H1 (cell line): ENCODE results near the gene MYPN. TPM values are rescaled to one million over a fixed set of nuclear protein-coding genes. Genes with fewer than 3 reads are reported as not detected.

Experiments
- CHD7 ChIP-seq: fragments of 300-600 bp; sonication (generic); IDR thresholded peaks from 2 replicates; pipeline ENCODE4 v1.7.1; 2012; ENCODE audit warnings: low read length, moderate library complexity, mild to moderate bottlenecking, inconsistent platforms; ENCODE audit not compliant: insufficient replicate concordance
- CREB1 ChIP-seq: IDR thresholded peaks from 2 replicates; pipeline ENCODE4 v1.6.1; 2012; ENCODE audit warnings: inconsistent platforms
- CTBP2 ChIP-seq: IDR thresholded peaks from 2 replicates; pipeline ENCODE4 v1.7.0; 2011; ENCODE audit warnings: borderline replicate concordance, mild to moderate bottlenecking, moderate library complexity, mixed read lengths, low read length; ENCODE audit not compliant: insufficient read depth, insufficient read length
- GTF2F1 ChIP-seq: IDR thresholded peaks from 2 replicates; pipeline ENCODE4 v1.6.1; 2012; ENCODE audit warnings: low read depth, low read length, improper control_type of control experiment, borderline replicate concordance
- HDAC6 ChIP-seq: IDR thresholded peaks from one replicate; pipeline ENCODE4 v1.7.1; 2012; ENCODE audit warnings: low read depth, mild to moderate bottlenecking, inconsistent platforms, low read length, moderate library complexity
- JUN ChIP-seq: IDR thresholded peaks from 2 replicates; pipeline ENCODE4 v1.6.1; 2011; ENCODE audit warnings: low read depth, mild to moderate bottlenecking, improper control_type of control experiment, low read length
- KDM1A ChIP-seq: fragments of 200-600, 300-600 bp; sonication (generic); IDR thresholded peaks from 2 replicates; pipeline ENCODE4 v1.7.1; 2016; ENCODE audit warnings: mild to moderate bottlenecking, low read length, borderline replicate concordance
- POLR2A ChIP-seq, 2 experiments: IDR thresholded peaks; 1 replicate in 1 of 2; 2 replicates in 1 of 2; pipeline ENCODE4 v1.6.1; 2011; ENCODE audit warnings: low read depth in 2 of 2, low read length in 2 of 2, mild to moderate bottlenecking in 2 of 2; ENCODE audit errors: control extremely low read depth in 1 of 2
- RBBP5 ChIP-seq: IDR thresholded peaks from 2 replicates; pipeline ENCODE4 v1.7.1; 2012; ENCODE audit warnings: low read depth, mild to moderate bottlenecking, inconsistent platforms, low read length, moderate library complexity, borderline replicate concordance
- RNF2 ChIP-seq: fragments of 200-900, 300-1000 bp; sonication (generic); IDR thresholded peaks from 2 replicates; pipeline ENCODE4 v1.7.1; 2016; ENCODE audit warnings: borderline replicate concordance, low read depth, mild to moderate bottlenecking, antibody characterized with exemption, low read length; ENCODE audit not compliant: poor library complexity, severe bottlenecking; ENCODE audit errors: missing control alignments
- TBP ChIP-seq: IDR thresholded peaks from 2 replicates; pipeline ENCODE4 v1.6.1; 2011; ENCODE audit warnings: low read depth, low read length, improper control_type of control experiment
- TCF12 ChIP-seq: IDR thresholded peaks from 2 replicates; pipeline ENCODE4 v1.6.1; 2011; ENCODE audit warnings: low read depth, mild to moderate bottlenecking, low read length
- ZNF274 ChIP-seq: IDR thresholded peaks from 2 replicates; pipeline ENCODE4 v1.7.0; 2012; ENCODE audit warnings: low read length, borderline replicate concordance; ENCODE audit errors: extremely low read depth
- polyA plus RNA-seq, 7 experiments: library from polyadenylated mRNA; depleted of rRNA in 3 of 7; stranded (reverse) in 5 of 7; unstranded in 2 of 7; fragments of >200 nt in 5 of 7; fragments of 200-250 nt in 2 of 7; gene quantifications; 1 replicate in 5 of 7; 2 replicates in 1 of 7; 4 replicates in 1 of 7; pipeline versions ENCODE4 v1.2.1 to v1.2.3, GENCODE V29; 2011 to 2013; ENCODE audit warnings: missing spikeins in 2 of 7, mixed read lengths in 2 of 7
- total RNA-seq: library from RNA; stranded (reverse); fragmentation: NEBNext Ultra II Directional; extraction: Animal tissue kit (Norgen Biotek cat#: 25700); gene quantifications from 2 replicates; pipeline ENCODE4 v1.2.1, GENCODE V29; 2021

Gene MYPN
- total and polyA plus RNA-seq, 2 of the 8 experiments (the other 6 are each of a cell fraction or from before 2014, with no cell fraction given), result not detected

DNA sequence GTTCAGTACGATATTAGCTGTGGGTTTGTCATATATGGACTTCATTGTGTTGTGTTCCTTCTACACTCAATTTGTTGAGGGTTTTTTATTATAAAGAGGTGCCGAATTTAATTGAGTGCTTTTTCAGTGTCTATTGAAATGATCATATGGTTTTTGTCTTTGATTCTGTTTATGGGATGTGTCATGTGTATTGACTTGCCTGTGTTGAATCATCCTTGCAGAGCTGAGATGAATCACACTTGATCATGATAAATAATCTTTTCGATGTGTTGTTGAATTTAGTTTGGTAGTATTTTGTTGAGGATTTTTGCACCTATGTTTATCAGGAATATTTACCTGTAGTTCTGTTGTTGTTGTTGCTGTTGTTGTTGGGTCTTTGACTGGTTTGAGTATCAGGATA is 82.8 kb downstream of the MYPN start (continued):
- no peak for TF ChIP-seq CHD7
- TF ChIP-seq RBBP5, result no peak
- no peak for TF ChIP-seq RNF2
- no peak for TF ChIP-seq CREB1
- no peak for TF ChIP-seq KDM1A
- TF ChIP-seq JUN, result no peak
- no peak for TF ChIP-seq CTBP2
- TF ChIP-seq TCF12, result no peak
- TF ChIP-seq HDAC6, result no peak
- TF ChIP-seq GTF2F1, result no peak
- TF ChIP-seq ZNF274, result no peak
- no peak for TF ChIP-seq TBP
- TF ChIP-seq POLR2A (IDR thresholded peaks at IDR 0.05; ENCODE audit: control extremely low read depth in 1 of 2, low read depth in 2 of 2, low read length in 2 of 2), result no peak
